ENCODE results near the gene CTRB2. TPM values are rescaled to one million over a fixed set of nuclear protein-coding genes. Genes with fewer than 3 reads are reported as not detected.

The CTRB2 gene
- total and polyA plus RNA-seq, 2 of the 8 experiments (the other 6 are each of a cell fraction or from before 2014, with no cell fraction given): not detected

DNA sequence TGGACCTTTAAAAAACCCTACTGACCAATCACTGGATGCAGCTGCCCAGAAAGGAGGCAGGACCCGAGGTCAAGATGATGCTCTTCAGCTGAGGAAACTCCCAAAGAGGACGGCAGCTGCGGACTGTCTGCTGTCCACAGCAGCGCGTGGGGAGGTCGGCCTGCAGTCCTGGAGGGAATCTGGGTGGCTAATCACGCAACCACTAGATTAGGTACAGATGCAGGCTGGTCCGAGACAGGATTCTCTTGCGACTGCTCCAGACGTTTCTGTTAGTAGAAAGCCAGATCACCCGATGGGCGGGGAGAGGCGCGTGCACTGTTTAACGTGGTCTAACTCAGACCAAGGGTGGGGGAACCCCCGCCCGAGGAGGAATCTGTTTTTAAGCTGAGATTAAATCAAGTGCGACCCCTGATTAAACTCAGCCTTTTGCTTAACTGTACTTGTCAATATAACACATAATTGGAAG, 8.8 kb downstream of the CTRB2 start:
- Histone ChIP-seq H3K18ac (ENCODE audit: extremely low read depth, low read length) (no peak overlapping the region), H3K9me3 (ENCODE audit: insufficient read depth in 2 of 2, low read depth in 1 of 2, low read length in 1 of 2) (no peaks in the 10 kb centered on the region), H3K36me3 (ENCODE audit: control insufficient read depth in 2 of 4, insufficient read depth in 4 of 4, low read length in 3 of 4) (no peaks in the 10 kb centered on the region), H3K27ac (ENCODE audit: low read depth, low read length) (no peak overlapping the region), H3K23me2 (ENCODE audit: low read depth, low read length) (no peaks in the 10 kb centered on the region), H4K20me1 (replicated peaks in 1 of 2; ENCODE audit: control insufficient read depth in 1 of 2, insufficient read depth in 2 of 2, low read length in 2 of 2) (no peaks in the 10 kb centered on the region), H2BK20ac (ENCODE audit: low read length) (no peak overlapping the region), H3K56ac (replicated peaks; ENCODE audit: insufficient read length, low read depth, low read length) (no peak overlapping the region), H3K23ac (ENCODE audit: insufficient read length) (no peak overlapping the region), H3K4me3 (ENCODE audit: extremely low read depth in 1 of 4, insufficient read depth in 2 of 4, low read depth in 3 of 4, low read length in 4 of 4) (no peak overlapping the region), H2BK15ac (ENCODE audit: low read length) (no peak overlapping the region), H3K4ac (replicated peaks; ENCODE audit: insufficient read length, low read depth, low read length) (no peak overlapping the region), H3K14ac (ENCODE audit: insufficient read length) (no peak overlapping the region), H3K9ac (replicated peaks in 1 of 4; ENCODE audit: extremely low read depth in 1 of 4, low read depth in 3 of 4, low read length in 3 of 4) (no peak overlapping the region; a peak in 2 of 7 replicates), H4K5ac (ENCODE audit: insufficient read length, low read depth, low read length) (no peak overlapping the region), H3K79me2 (ENCODE audit: control insufficient read depth in 1 of 2, insufficient read depth in 2 of 2, low read length in 2 of 2) (no peaks in the 10 kb centered on the region), H2AK5ac (ENCODE audit: low read depth, low read length) (no peak overlapping the region), H2BK5ac (ENCODE audit: low read depth, low read length) (no peak overlapping the region), H4K8ac (ENCODE audit: extremely low read depth, insufficient read depth, low read length) (peak overlapping the region; percentile 39; the same call in 1 of the 2 replicates), H2AFZ (ENCODE audit: low read length) (peak overlapping the region; percentile 59), H3K4me1 (replicated peaks in 1 of 4; ENCODE audit: control insufficient read depth in 3 of 4, insufficient read depth in 4 of 4, low read length in 3 of 4) (peaks cover 0 to 2% (median 0%) of the 10 kb centered on the region in 4 experiments; a peak in 3 of 7 replicates), H3K27me3 (replicated peaks in 1 of 4; ENCODE audit: control insufficient read depth in 3 of 4, extremely low read depth in 1 of 4, insufficient read depth in 3 of 4, low read length in 3 of 4) (no peaks in the 10 kb centered on the region), H3K4me2 (ENCODE audit: insufficient read depth in 1 of 2, low read depth in 2 of 2, low read length in 2 of 2) (no peak overlapping the region), H3K79me1 (ENCODE audit: low read depth, low read length) (no peaks in the 10 kb centered on the region), H2BK120ac (replicated peaks; ENCODE audit: low read depth, low read length) (no peak overlapping the region), H2BK12ac (ENCODE audit: low read depth, low read length) (no peak overlapping the region), H4K91ac (replicated peaks; ENCODE audit: insufficient read length, low read length) (no peak overlapping the region)
- TF ChIP-seq, protein P1, sequence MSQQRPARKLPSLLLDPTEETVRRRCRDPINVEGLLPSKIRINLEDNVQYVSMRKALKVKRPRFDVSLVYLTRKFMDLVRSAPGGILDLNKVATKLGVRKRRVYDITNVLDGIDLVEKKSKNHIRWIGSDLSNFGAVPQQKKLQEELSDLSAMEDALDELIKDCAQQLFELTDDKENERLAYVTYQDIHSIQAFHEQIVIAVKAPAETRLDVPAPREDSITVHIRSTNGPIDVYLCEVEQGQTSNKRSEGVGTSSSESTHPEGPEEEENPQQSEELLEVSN (IDR thresholded peaks at IDR 0.05): no peak
- TF ChIP-seq CHD1 (IDR thresholded peaks at IDR 0.05; ENCODE audit: low read depth, low read length) (no peak), EGR1 (IDR thresholded peaks at IDR 0.05; ENCODE audit: borderline replicate concordance, low read depth, low read length) (no peak), SP2 (IDR thresholded peaks at IDR 0.05; ENCODE audit: low read length) (no peak)
- DNase-seq (ENCODE audit: low read depth in 1 of 2, low spot score in 2 of 2): no peak
- FAIRE-seq: no peak
- WGBS, 2 experiments (ENCODE audit: extremely low coverage in 1 of 2, insufficient coverage in 1 of 2, insufficient read length in 1 of 2, insufficient replicate concordance in 2 of 2, low coverage in 1 of 2, low lambda C conversion rate in 2 of 2, missing lambda C conversion rate in 1 of 2): 85% methylated on average over 18 of the region's 18 CpGs; no CpG with 5 or more reads in 1 of the 2 experiments
- CTCF ChIA-PET (ENCODE audit: partially characterized antibody): interaction anchor here (0.6 to 10.4 kb wide), 29 partner anchors 10 to 379 kb away, joined by 3 to 157 read pairs (median 5); partner anchors contain the start of gene CTRB1
- POLR2A ChIA-PET (ENCODE audit: partially characterized antibody): interaction anchor here (1.1 kb wide), 1 partner anchor 37 kb away, joined by 3 read pairs; no protein-coding TSS in a partner anchor
